WTC11 (cell line): Measurements from ENCODE around the gene ECHS1. TPM values are rescaled to one million over a fixed set of nuclear protein-coding genes. Genes with fewer than 3 reads are reported as not detected.

ENCODE experiments used
- ATAC-seq: fragments of 200-7000 bp; cut with Tn5 transposase; 2 replicates; pipeline ENCODE4 v1.10.0; 2021; ENCODE audit warnings: mild to moderate bottlenecking, moderate library complexity
- CTCF ChIA-PET: fragments of 300-600 bp; sonication (Branson Sonifier 250); formaldehyde crosslinking; loops from one replicate; lab custom pipeline; 2021; ENCODE audit warnings: antibody characterized with exemption; lab: Charles Lee
- POLR2A ChIA-PET: fragments of 350-600 bp; sonication (Branson Sonifier 250); formaldehyde crosslinking; loops from one replicate; lab custom pipeline; 2021; ENCODE audit warnings: antibody characterized with exemption; lab: Charles Lee
- DNase-seq: peaks from one replicate; pipeline ENCODE4 v3.0.0; 2021; ENCODE audit warnings: low spot score
- H3K27ac Mint-ChIP-seq: 2 replicates; pipeline ENCODE4 v1.8.0; 2021; ENCODE audit warnings: mixed read lengths
- H3K27me3 Mint-ChIP-seq: 2 replicates; pipeline ENCODE4 v1.8.0; 2021; ENCODE audit warnings: low read depth, mild to moderate bottlenecking, moderate library complexity, mixed read lengths
- H3K36me3 Mint-ChIP-seq: 2 replicates; pipeline ENCODE4 v1.8.0; 2021; ENCODE audit warnings: mixed read lengths
- H3K4me1 Mint-ChIP-seq: 2 replicates; pipeline ENCODE4 v1.8.0; 2022; ENCODE audit warnings: mixed read lengths
- H3K4me3 Mint-ChIP-seq: 2 replicates; pipeline ENCODE4 v1.8.0; 2021; ENCODE audit warnings: mild to moderate bottlenecking, moderate library complexity, mixed read lengths
- H3K9me3 Mint-ChIP-seq: 2 replicates; pipeline ENCODE4 v1.8.0; 2021; ENCODE audit warnings: mixed read lengths
- AR ChIP-seq: fragments of 250-450 bp; sonication (Bioruptor Pico); IDR thresholded peaks from 2 replicates; pipeline ENCODE4 v1.9.0; 2021; ENCODE audit warnings: mild to moderate bottlenecking
- ATF1 ChIP-seq: sonication (generic); formaldehyde crosslinking; IDR thresholded peaks from 2 replicates; pipeline ENCODE4 v1.8.1; 2023; ENCODE audit warnings: mild to moderate bottlenecking, moderate library complexity, missing genetic modification reagents
- ETV6 ChIP-seq: sonication (generic); formaldehyde crosslinking; IDR thresholded peaks from 2 replicates; pipeline ENCODE4 v1.8.1; 2022; ENCODE audit warnings: mild to moderate bottlenecking, missing genetic modification reagents
- KAT7 ChIP-seq: sonication (generic); formaldehyde crosslinking; IDR thresholded peaks from 2 replicates; pipeline ENCODE4 v1.8.1; 2023; ENCODE audit warnings: missing genetic modification reagents, mild to moderate bottlenecking, borderline replicate concordance
- MYBL2 ChIP-seq: sonication (generic); formaldehyde crosslinking; IDR thresholded peaks from 2 replicates; pipeline ENCODE4 v1.8.1; 2023; ENCODE audit warnings: mild to moderate bottlenecking, moderate library complexity, missing genetic modification reagents
- NFATC4 ChIP-seq: fragments of 250-450 bp; sonication (Bioruptor Pico); IDR thresholded peaks from 2 replicates; pipeline ENCODE4 v1.9.0; 2021; ENCODE audit warnings: mild to moderate bottlenecking
- NR2C2 ChIP-seq: sonication (generic); formaldehyde crosslinking; IDR thresholded peaks from 2 replicates; pipeline ENCODE4 v1.8.0; 2022; ENCODE audit warnings: mild to moderate bottlenecking, missing genetic modification reagents
- PRRX2 ChIP-seq: fragments of 250-450 bp; sonication (Bioruptor Pico); IDR thresholded peaks from 2 replicates; pipeline ENCODE4 v1.8.0; 2021; ENCODE audit warnings: mild to moderate bottlenecking
- RELA ChIP-seq: sonication (generic); formaldehyde crosslinking; IDR thresholded peaks from 2 replicates; pipeline ENCODE4 v1.8.1; 2022; ENCODE audit warnings: missing genetic modification reagents, mild to moderate bottlenecking, borderline replicate concordance
- SMAD4 ChIP-seq: sonication (generic); formaldehyde crosslinking; IDR thresholded peaks from 2 replicates; pipeline ENCODE4 v1.8.0; 2022; ENCODE audit warnings: mild to moderate bottlenecking, missing genetic modification reagents
- TCF7 ChIP-seq: sonication (generic); formaldehyde crosslinking; IDR thresholded peaks from 2 replicates; pipeline ENCODE4 v1.8.0; 2022; ENCODE audit warnings: mild to moderate bottlenecking, low read depth, missing genetic modification reagents, moderate library complexity
- ZNF263 ChIP-seq: sonication (generic); formaldehyde crosslinking; IDR thresholded peaks from 2 replicates; pipeline ENCODE4 v1.8.1; 2022; ENCODE audit warnings: low read depth, mild to moderate bottlenecking, moderate library complexity, missing genetic modification reagents
- ZSCAN18 ChIP-seq: fragments of 250-450 bp; sonication (Bioruptor Pico); IDR thresholded peaks from 2 replicates; pipeline ENCODE4 v2.1.2; 2022; ENCODE audit warnings: mild to moderate bottlenecking, moderate library complexity
- total RNA-seq: library from RNA; stranded (reverse); gene quantifications from 3 replicates; pipeline ENCODE4 v1.2.3, GENCODE V29; 2021
- TF ChIP-seq, protein P1 (sequence below): sonication (generic); formaldehyde crosslinking; IDR thresholded peaks from 2 replicates; pipeline ENCODE4 v1.8.1; 2022; ENCODE audit warnings: mild to moderate bottlenecking, missing genetic modification reagents, moderate library complexity, borderline replicate concordance
- TF ChIP-seq, protein P2 (sequence below): sonication (generic); formaldehyde crosslinking; IDR thresholded peaks from 2 replicates; pipeline ENCODE4 v1.8.1; 2023; ENCODE audit warnings: mild to moderate bottlenecking, missing genetic modification reagents, borderline replicate concordance
- TF ChIP-seq, protein P3 (sequence below): sonication (generic); formaldehyde crosslinking; IDR thresholded peaks from 2 replicates; pipeline ENCODE4 v1.8.0; 2022; ENCODE audit warnings: mild to moderate bottlenecking, missing genetic modification reagents
- TF ChIP-seq, protein P4 (sequence below): sonication (generic); formaldehyde crosslinking; IDR thresholded peaks from 2 replicates; pipeline ENCODE4 v1.8.1; 2023; ENCODE audit warnings: mild to moderate bottlenecking, missing genetic modification reagents

The ECHS1 gene
- total RNA-seq, 1 experiment from 2014 or later, result 84.1 TPM

GRCh38 chr10:133354672-133355240, 18.4 kb downstream of the ECHS1 start (continued):
- TF ChIP-seq, protein P1, sequence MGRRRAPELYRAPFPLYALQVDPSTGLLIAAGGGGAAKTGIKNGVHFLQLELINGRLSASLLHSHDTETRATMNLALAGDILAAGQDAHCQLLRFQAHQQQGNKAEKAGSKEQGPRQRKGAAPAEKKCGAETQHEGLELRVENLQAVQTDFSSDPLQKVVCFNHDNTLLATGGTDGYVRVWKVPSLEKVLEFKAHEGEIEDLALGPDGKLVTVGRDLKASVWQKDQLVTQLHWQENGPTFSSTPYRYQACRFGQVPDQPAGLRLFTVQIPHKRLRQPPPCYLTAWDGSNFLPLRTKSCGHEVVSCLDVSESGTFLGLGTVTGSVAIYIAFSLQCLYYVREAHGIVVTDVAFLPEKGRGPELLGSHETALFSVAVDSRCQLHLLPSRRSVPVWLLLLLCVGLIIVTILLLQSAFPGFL (CRISPR knock-in tag), result no peak
- TF ChIP-seq ETV6, result no peak
- TF ChIP-seq NFATC4 (CRISPR knock-in tag), result no peak
- TF ChIP-seq AR (CRISPR knock-in tag), result no peak
- no peak for TF ChIP-seq SMAD4 (CRISPR knock-in tag)
- TF ChIP-seq, protein P2, sequence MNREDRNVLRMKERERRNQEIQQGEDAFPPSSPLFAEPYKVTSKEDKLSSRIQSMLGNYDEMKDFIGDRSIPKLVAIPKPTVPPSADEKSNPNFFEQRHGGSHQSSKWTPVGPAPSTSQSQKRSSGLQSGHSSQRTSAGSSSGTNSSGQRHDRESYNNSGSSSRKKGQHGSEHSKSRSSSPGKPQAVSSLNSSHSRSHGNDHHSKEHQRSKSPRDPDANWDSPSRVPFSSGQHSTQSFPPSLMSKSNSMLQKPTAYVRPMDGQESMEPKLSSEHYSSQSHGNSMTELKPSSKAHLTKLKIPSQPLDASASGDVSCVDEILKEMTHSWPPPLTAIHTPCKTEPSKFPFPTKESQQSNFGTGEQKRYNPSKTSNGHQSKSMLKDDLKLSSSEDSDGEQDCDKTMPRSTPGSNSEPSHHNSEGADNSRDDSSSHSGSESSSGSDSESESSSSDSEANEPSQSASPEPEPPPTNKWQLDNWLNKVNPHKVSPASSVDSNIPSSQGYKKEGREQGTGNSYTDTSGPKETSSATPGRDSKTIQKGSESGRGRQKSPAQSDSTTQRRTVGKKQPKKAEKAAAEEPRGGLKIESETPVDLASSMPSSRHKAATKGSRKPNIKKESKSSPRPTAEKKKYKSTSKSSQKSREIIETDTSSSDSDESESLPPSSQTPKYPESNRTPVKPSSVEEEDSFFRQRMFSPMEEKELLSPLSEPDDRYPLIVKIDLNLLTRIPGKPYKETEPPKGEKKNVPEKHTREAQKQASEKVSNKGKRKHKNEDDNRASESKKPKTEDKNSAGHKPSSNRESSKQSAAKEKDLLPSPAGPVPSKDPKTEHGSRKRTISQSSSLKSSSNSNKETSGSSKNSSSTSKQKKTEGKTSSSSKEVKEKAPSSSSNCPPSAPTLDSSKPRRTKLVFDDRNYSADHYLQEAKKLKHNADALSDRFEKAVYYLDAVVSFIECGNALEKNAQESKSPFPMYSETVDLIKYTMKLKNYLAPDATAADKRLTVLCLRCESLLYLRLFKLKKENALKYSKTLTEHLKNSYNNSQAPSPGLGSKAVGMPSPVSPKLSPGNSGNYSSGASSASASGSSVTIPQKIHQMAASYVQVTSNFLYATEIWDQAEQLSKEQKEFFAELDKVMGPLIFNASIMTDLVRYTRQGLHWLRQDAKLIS (CRISPR knock-in tag), result no peak
- TF ChIP-seq KAT7 (CRISPR knock-in tag), result no peak
- TF ChIP-seq, protein P3, sequence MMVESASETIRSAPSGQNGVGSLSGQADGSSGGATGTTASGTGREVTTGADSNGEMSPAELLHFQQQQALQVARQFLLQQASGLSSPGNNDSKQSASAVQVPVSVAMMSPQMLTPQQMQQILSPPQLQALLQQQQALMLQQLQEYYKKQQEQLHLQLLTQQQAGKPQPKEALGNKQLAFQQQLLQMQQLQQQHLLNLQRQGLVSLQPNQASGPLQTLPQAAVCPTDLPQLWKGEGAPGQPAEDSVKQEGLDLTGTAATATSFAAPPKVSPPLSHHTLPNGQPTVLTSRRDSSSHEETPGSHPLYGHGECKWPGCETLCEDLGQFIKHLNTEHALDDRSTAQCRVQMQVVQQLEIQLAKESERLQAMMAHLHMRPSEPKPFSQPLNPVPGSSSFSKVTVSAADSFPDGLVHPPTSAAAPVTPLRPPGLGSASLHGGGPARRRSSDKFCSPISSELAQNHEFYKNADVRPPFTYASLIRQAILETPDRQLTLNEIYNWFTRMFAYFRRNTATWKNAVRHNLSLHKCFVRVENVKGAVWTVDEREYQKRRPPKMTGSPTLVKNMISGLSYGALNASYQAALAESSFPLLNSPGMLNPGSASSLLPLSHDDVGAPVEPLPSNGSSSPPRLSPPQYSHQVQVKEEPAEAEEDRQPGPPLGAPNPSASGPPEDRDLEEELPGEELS (CRISPR knock-in tag), result no peak
- TF ChIP-seq, all 79 proteins: peak for 0

GRCh38 chr10:133353988-133354605, 19.1 kb downstream of the ECHS1 start:
- CTCF ChIA-PET, result interaction anchor here (0.7 to 1.8 kb wide), 5 partner anchors 25 to 87 kb away, joined by 3 to 14 read pairs (median 3); no protein-coding TSS in a partner anchor
- DNase-seq (no peak), ATAC-seq (no peak)
- POLR2A ChIA-PET, result interaction anchor here (0.8 kb wide), 1 partner anchor 19 kb away, joined by 3 read pairs; no protein-coding TSS in a partner anchor
- TF ChIP-seq RELA, result no peak
- TF ChIP-seq PRRX2 (CRISPR knock-in tag), result no peak
- no peak for TF ChIP-seq ZNF263 (CRISPR knock-in tag)
- no peak for TF ChIP-seq KAT7 (CRISPR knock-in tag)
- TF ChIP-seq ZSCAN18 (CRISPR knock-in tag), result no peak
- TF ChIP-seq, protein P1 (CRISPR knock-in tag), result no peak
- TF ChIP-seq ATF1 (CRISPR knock-in tag), result no peak
- TF ChIP-seq NR2C2 (CRISPR knock-in tag), result no peak
- no peak for TF ChIP-seq ETV6
- TF ChIP-seq TCF7, result no peak
- no peak for TF ChIP-seq MYBL2 (CRISPR knock-in tag)
- TF ChIP-seq, protein P4, sequence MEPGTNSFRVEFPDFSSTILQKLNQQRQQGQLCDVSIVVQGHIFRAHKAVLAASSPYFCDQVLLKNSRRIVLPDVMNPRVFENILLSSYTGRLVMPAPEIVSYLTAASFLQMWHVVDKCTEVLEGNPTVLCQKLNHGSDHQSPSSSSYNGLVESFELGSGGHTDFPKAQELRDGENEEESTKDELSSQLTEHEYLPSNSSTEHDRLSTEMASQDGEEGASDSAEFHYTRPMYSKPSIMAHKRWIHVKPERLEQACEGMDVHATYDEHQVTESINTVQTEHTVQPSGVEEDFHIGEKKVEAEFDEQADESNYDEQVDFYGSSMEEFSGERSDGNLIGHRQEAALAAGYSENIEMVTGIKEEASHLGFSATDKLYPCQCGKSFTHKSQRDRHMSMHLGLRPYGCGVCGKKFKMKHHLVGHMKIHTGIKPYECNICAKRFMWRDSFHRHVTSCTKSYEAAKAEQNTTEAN, result no peak
- no peaks in the 10 kb centered on the region for H3K9me3 Mint-ChIP-seq
- H3K4me1 Mint-ChIP-seq, result no peaks in the 10 kb centered on the region
- H3K27ac Mint-ChIP-seq, result 0 out of 2 replicates have a peak overlapping the region, but pooled peaks have one; percentile 57
- H3K27me3 Mint-ChIP-seq, result peaks cover 2% of the 10 kb centered on the region; the same call in 1 of the 2 replicates
- H3K36me3 Mint-ChIP-seq, result no peaks in the 10 kb centered on the region
- no peak overlapping the region for H3K4me3 Mint-ChIP-seq
